HG03039 (cell line): ENCODE measurements around the gene ENPEP.
"Not testable (repeated sequence)": the region's sequence is repeated elsewhere in the genome, so short reads cannot be mapped to it uniquely, and the experiment has no call there.

Experiments used
- ATAC-seq: cut with Tn5 transposase; IDR thresholded peaks from one replicate; pipeline ENCODE4 v1.9.1; 2021; ENCODE audit warnings: mild to moderate bottlenecking, moderate library complexity; ENCODE audit not compliant: unreplicated experiment

The ENPEP gene

GRCh38 chr4:110475881-110476818 is at the start of gene ENPEP:
Gene ENPEP (plus strand): TSS chr4:110476155. CDS start chr4:110476415, 260 bp downstream.
- ATAC-seq: no peak

GRCh38 chr4:110431805-110432204 is 44.1 kb upstream of the ENPEP start:
- ATAC-seq: not testable (repeated sequence)

- ATAC-seq: not testable (repeated sequence)
Observed at GRCh38 chr4:110437292-110437691, 38.7 kb upstream of the ENPEP start.

GRCh38 chr4:110439209-110439608 is 36.7 kb upstream of the ENPEP start:
- not testable (repeated sequence) for ATAC-seq

- ATAC-seq: no peak
Observed at GRCh38 chr4:110442309-110442708, 33.6 kb upstream of the ENPEP start.

- ATAC-seq: no peak
Observed at GRCh38 chr4:110442788-110443187, 33.2 kb upstream of the ENPEP start.

- ATAC-seq: no peak
Observed at GRCh38 chr4:110449947-110450346, 26.0 kb upstream of the ENPEP start.

- ATAC-seq: no peak
Observed at GRCh38 chr4:110452546-110452945, 23.4 kb upstream of the ENPEP start.

- no peak for ATAC-seq
Observed at GRCh38 chr4:110454441-110454840, 21.5 kb upstream of the ENPEP start.

GRCh38 chr4:110458494-110459266 is 17.3 kb upstream of the ENPEP start:
- ATAC-seq: no peak

GRCh38 chr4:110460074-110460746 is 15.7 kb upstream of the ENPEP start:
- no peak for ATAC-seq

GRCh38 chr4:110467400-110467799 is 8.6 kb upstream of the ENPEP start:
- no peak for ATAC-seq

- no peak for ATAC-seq
Observed at GRCh38 chr4:110472583-110473329, 3.2 kb upstream of the ENPEP start.

- ATAC-seq: no peak
Observed at GRCh38 chr4:110474481-110474880, 1.5 kb upstream of the ENPEP start.

GRCh38 chr4:110475080-110475479 is 875 bp upstream of the ENPEP start:
- not testable (repeated sequence) for ATAC-seq

GRCh38 chr4:110477836-110478235 is 1.9 kb downstream of the ENPEP start:
- ATAC-seq: no peak

- no peak for ATAC-seq
Observed at GRCh38 chr4:110480031-110480549, 4.1 kb downstream of the ENPEP start.

- ATAC-seq: no peak
Observed at GRCh38 chr4:110480746-110481271, 4.9 kb downstream of the ENPEP start.

- ATAC-seq: no peak
Observed at GRCh38 chr4:110483516-110483915, 7.6 kb downstream of the ENPEP start.

GRCh38 chr4:110484029-110484428 is 8.1 kb downstream of the ENPEP start:
- ATAC-seq: peak; percentile 97
